ENCODE measurements around the gene UBE2D2.

UBE2D2 gene

GRCh38 chr5:139663207-139664085 is 102.3 kb downstream of the UBE2D2 start:
- no peak for DNase-seq

DNA sequence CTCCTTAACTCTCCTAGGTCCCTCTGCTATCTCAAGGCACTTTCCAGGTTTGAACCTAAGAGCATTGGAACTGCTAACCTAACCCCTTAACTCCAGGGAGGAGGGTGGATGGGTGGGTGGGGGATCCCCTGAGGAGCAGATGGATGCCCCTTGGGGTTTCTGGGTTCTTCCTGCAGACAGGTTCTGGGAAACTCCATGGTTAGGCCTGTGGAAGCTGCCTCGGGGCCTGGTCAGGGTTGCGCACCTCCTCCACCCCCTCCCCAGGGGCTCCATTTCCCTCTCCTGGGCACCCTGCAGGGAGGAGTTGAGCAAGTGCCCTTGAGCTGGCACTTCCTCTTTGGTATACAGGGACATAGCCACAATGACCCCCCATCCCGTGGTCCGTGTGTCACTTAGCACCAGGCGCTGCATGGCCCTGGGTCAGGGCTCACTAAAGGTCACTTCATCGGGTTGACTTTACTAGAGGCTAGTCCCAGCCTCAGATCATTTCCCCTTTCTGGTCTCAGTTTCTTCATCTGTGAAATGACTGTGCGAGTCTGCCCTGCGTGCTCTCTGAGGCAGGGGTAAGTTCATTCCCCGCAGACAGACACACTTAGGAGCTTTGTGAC is 103.1 kb downstream of the UBE2D2 start:
- DNase-seq = no peak

DNA sequence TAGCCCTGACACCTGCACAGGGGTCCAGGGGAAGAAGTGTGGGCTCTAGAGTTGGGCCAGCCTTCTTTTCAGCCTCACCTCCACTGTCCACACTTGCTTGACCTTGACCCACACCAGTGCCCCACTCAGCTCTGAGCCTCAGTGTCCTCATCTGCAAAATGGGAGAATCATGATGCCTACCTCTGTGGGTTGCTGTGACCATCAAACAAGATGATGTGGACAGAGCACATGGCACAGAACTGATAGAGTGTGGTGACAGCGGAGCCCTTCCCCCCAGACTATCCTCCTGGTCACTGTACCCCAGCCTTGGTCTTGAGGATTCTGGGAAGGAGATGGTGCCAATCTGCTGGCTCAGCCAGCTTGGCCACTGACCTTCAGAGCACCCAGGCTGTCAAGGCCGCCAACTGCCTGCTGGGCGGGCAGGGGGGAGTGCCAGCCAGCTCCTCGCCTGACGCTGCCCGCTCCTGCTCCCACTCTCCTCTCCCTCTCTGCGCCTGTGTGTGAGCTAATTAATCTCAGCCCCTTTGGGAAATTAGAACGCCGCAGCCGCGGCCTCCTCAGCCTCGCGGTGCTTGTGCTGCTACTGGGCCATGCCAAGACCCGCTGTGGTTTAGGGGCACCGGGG is 103.7 kb downstream of the UBE2D2 start:
- DNase-seq = no peak

DNA sequence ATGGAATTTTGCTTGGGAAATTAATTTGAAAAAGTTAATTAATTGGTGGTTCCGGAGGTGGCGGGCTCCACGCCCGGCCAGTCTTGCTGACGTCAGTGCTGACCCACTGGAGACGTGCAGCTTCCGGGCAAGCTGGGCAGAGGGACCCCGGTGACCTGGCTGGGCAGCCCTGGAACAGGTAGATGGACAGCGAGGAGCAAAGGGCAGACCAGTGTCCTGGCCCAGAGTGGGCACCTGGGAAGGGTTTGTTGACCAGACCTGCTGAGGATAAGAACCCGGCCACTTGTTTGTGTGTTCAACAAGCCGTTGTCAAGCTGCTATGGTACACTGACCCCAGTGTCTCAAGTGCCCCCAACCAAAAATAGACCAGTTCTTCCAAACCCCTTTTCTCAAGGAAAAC is 104.5 kb downstream of the UBE2D2 start:
- DNase-seq = no peak

GRCh38 chr5:139666551-139666950 is 105.4 kb downstream of the UBE2D2 start:
- no peak for DNase-seq

- DNase-seq = no peak
Measured at GRCh38 chr5:139667001-139667729, 106.0 kb downstream of the UBE2D2 start.

- DNase-seq = no peak
Measured at GRCh38 chr5:139667730-139668063, 106.6 kb downstream of the UBE2D2 start.

DNA sequence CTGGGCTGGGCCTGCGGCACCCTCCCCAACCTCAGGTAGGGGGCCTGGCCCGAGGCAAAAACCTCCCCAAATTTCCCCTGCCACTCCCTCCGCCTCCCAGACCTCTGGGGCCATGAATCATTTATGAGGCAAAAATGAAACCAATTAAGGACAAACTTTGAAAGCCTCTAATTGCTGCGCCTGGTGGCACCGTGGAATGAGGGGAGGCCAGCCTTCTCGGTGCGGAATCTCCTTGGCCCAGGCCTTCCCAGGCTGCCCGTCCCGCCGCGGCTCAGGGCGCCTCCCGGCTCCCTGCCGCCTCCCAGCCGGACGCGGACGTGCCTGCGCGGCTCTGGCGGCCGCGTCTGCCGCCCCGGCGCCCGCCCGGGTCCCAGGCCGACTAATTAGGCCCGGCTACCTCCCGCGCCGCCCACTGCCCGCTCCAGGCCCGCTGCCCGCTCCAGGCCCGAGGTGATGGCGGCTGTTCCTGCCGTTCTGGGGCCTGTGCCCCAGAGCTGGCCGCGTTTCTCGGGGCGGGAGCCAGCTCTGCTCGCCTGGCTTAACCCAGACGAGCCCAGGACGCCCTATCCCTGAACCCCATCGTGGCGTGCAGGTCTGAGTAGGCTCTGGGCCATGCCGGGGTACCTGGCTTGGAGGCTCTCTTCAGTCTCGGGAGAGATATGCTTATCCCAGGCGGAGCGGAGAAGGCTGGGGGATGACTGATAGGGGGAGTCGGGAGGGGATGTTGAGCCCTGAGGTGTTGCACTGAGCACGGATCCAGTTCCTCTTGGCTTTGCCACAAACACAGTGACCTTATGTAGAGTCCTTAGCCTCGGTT is 107.1 kb downstream of the UBE2D2 start:
- peak; percentile 51 for DNase-seq

DNA sequence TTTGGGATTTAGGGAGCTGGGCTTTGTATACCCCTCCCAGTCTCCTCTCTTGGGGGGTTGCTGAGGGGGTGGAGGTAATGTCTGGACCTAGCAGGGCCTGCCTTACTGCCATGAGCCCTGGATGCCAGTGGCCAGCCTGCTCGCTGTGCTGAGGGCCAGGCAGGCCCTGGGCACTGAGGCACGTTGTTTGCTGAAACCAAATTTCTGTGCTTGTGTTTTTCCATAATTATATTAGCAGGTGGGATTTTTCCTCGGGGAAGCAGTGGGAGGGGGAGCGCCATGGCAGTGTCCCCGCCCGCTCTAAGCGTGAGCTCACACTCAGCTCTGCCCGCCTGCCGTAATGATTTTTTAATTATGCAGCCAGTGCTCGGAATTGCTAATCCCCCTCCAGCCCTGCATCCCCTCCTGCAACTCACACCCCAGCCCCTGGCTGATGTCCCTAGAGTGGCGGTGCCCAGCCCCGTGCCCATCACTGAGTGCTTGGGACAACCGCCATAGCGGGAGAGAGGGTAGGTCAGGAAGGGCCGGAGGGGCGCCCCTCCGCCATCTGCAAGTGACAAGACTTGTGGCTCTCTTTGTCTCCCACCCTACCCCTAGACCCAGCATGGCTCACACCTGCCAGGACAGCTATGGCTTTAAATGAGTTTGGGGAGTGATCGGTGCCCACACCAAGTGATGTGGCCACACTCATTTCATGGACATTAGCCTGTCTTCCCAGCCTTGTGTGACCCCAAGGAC is 108.0 kb downstream of the UBE2D2 start:
- DNase-seq = no peak

DNA sequence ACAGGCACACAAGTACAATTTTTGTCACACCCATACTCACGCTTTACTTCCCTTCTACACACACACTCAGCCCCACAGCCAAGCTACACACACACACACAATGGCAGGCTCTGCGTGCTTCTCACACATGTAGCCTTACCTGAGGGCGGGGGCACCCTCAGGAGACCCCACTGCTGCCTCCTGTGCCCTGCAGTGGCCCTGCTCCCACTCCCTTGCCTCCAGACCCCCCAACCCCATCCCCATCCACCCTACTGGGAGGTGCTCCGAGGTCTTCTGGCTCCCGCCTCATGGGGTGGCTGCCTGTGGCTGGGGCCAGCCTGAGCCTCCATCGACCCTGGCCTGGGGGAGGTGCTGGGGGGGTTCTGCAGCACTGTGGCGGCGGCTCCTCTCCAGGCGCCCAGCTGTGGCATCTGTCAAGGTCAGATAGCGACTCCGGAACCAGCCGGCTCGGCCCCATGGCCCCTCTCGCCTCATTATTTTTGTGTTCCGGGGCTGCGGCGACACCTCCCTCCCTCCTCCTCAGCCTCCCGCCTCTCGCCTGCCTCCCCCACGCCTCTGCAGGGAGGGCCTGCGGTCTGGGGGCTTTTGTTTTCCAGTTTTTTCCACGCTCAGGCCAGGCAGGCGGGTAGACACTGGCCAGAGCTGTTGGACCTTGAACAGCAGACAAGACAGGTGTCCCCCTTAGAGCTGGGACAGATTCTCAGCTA is 108.7 kb downstream of the UBE2D2 start:
- no peak for DNase-seq

DNA sequence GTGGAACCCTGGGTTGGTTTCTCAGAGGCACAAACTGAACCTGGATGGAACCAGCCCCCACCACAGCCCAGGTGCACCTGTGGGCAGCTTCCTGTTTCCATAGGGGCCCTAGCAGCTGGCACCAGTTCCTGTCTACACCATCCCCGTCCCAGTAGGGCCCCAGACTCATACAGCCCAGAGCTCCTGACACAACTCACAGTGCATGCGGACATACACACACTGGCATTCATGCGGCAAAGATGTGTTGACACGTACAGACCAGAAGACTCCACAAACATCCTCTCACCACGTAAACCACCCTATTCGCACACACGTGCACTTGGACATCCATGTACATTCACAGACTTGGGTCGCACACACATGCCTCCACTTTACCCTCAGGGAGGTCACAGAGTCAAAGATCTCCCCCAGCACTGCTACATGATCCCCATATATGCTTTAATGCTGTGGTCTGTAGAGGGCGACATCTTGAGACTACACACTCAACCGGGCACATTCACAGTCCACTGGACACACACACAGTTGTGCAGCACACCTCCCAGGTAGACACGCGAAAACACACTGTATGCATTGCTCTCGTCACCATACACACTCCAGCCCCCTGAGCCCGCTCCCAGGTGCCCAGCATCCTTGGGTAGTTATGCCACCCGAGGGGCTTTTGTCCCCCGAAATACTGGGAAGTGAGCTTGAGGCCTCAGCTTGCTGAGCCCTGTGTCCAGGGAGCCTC is 109.4 kb downstream of the UBE2D2 start:
- DNase-seq = no peak

GRCh38 chr5:139671096-139671841 is 110.1 kb downstream of the UBE2D2 start:
- no peak for DNase-seq

- DNase-seq = no peak
Measured at GRCh38 chr5:139675213-139675612, 114.1 kb downstream of the UBE2D2 start.

DNA sequence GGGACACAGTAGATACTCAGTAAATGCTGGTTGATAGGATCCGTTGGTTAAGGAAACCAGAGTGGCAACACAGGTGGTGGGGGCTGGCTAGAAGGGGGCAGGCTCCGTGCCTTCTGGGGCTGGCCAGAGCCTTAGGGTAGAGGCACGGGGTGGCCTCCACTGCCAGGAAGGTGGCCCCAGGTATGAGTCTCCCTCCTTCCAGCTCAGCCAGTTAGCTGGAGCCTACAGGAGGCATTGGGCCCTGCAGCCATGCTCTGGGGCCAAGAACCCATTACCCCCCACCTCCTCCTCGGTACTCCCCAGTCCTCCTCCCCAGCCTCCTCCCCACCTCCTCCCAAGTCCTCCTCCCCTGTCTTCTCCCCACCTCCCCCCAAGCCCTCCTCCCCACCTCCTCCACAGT is 114.7 kb downstream of the UBE2D2 start:
- no peak for DNase-seq

DNA sequence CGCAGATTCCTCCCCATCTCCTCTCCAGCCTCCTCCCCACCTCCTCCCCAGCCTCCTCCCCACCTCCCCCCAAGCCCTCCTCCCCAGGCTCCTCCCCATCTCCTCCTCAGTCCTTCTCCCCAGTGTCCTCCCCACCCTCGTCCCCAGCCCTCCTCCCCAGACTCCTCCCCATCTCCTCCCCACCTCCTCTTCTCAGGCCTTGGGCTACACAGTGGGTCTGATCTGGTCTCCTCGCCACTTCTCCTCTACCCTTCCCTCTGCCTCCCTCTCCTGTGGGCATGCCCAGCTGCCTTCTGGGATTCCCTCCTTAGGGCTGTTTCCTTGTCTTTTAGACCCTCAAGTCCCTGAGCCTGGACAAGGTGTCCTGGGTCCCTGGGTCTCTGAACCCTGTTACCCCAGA is 115.3 kb downstream of the UBE2D2 start:
- no peak for DNase-seq

GRCh38 chr5:139676951-139677735 is 116.0 kb downstream of the UBE2D2 start:
- no peak for DNase-seq
